DMS153 treated with DMSO at 0.1 percent for 48 hours (cell line): ENCODE data around the gene SYCE1.
A peak's percentile ranks its signal among the peaks of the same experiment; 100 is the strongest.
"Not testable (repeated sequence)": the region's sequence is repeated elsewhere in the genome, so short reads cannot be mapped to it uniquely, and the experiment has no call there.

ENCODE experiments used
- DNase-seq: peaks from one replicate; lab custom pipeline; 2025; ENCODE audit not compliant: unreplicated experiment; lab: John Stamatoyannopoulos, UW

Gene SYCE1

GRCh38 chr10:133565441-133566294 is at the start of gene SYCE1:
Gene SYCE1, minus strand, starts transcription at chr10:133565583. Its CDS starts 54 bp downstream, at chr10:133565529.
- DNase-seq, result no peak

GRCh38 chr10:133614830-133615580 is 49.6 kb upstream of the SYCE1 start:
- DNase-seq, result peak; percentile 72

- no peak for DNase-seq
Observed at GRCh38 chr10:133613699-133614098, 48.3 kb upstream of the SYCE1 start.

- no peak for DNase-seq
Observed at GRCh38 chr10:133611079-133611478, 45.7 kb upstream of the SYCE1 start.

- peak; percentile 62 for DNase-seq
Observed at GRCh38 chr10:133608855-133609254, 43.5 kb upstream of the SYCE1 start.

- DNase-seq, result not testable (repeated sequence)
Observed at GRCh38 chr10:133603434-133603833, 38.1 kb upstream of the SYCE1 start.

GRCh38 chr10:133600657-133601056 is 35.3 kb upstream of the SYCE1 start:
- DNase-seq, result no peak

- DNase-seq, result not testable (repeated sequence)
Observed at GRCh38 chr10:133599869-133600268, 34.5 kb upstream of the SYCE1 start.

GRCh38 chr10:133592716-133593115 is 27.3 kb upstream of the SYCE1 start:
- peak; percentile 50 for DNase-seq

GRCh38 chr10:133590970-133591359 is 25.6 kb upstream of the SYCE1 start:
- no peak for DNase-seq

GRCh38 chr10:133590226-133590969 is 25.0 kb upstream of the SYCE1 start:
- no peak for DNase-seq

GRCh38 chr10:133577037-133577436 is 11.7 kb upstream of the SYCE1 start:
- DNase-seq, result not testable (repeated sequence)

GRCh38 chr10:133573460-133573859 is 8.1 kb upstream of the SYCE1 start:
- not testable (repeated sequence) for DNase-seq

- DNase-seq, result not testable (repeated sequence)
Observed at GRCh38 chr10:133572055-133572454, 6.7 kb upstream of the SYCE1 start.

- not testable (repeated sequence) for DNase-seq
Observed at GRCh38 chr10:133569801-133570200, 4.4 kb upstream of the SYCE1 start.

GRCh38 chr10:133568831-133569527 is 3.6 kb upstream of the SYCE1 start:
- DNase-seq, result not testable (repeated sequence)

- DNase-seq, result no peak
Observed at GRCh38 chr10:133568287-133568614, 2.9 kb upstream of the SYCE1 start.

- DNase-seq, result no peak
Observed at GRCh38 chr10:133567609-133568286, 2.4 kb upstream of the SYCE1 start.

- DNase-seq, result no peak
Observed at GRCh38 chr10:133567119-133567518, 1.7 kb upstream of the SYCE1 start.

- DNase-seq, result no peak
Observed at GRCh38 chr10:133564816-133565215, 567 bp downstream of the SYCE1 start.
